Body of pancreas (tissue), 4 donors: Measurements from ENCODE around the gene DUOXA1. TPM values are rescaled to one million over a fixed set of nuclear protein-coding genes. Genes with fewer than 3 reads are reported as not detected.

Source experiments
- ATAC-seq: fragments of 150-250 bp; one replicate; pipeline ENCODE4 v1.9.1; 2016
- DNase-seq, 4 donors: peaks; one replicate each; pipeline ENCODE4 v3.0.0-alpha.2; 2019
- H3K27ac ChIP-seq, 4 donors: fragments of 200-600 bp; sonication (generic); 1 replicate in 3 of 4; 2 replicates in 1 of 4; pipeline versions ENCODE4 v1.5.1 to v1.6.1; 2016 to 2019; ENCODE audit warnings: mild to moderate bottlenecking in 1 of 4, mixed read lengths in 1 of 4, moderate library complexity in 1 of 4
- H3K27me3 ChIP-seq, 2 donors: fragments of 200-600 bp; sonication (generic); one replicate each; pipeline ENCODE4 v1.6.0; 2016; ENCODE audit warnings: mild to moderate bottlenecking in 1 of 2
- H3K36me3 ChIP-seq, 2 donors: fragments of 200-600 bp; sonication (generic); replicated peaks in 1 of 2; 2 replicates each; pipeline ENCODE4 v1.5.1; 2016; ENCODE audit warnings: low read depth in 2 of 2; ENCODE audit not compliant: insufficient read depth in 1 of 2
- H3K4me1 ChIP-seq: fragments of 200-600 bp; sonication (generic); one replicate; pipeline ENCODE4 v1.6.0; 2016
- H3K4me3 ChIP-seq, 2 donors: fragments of 200-600 bp; sonication (generic); 1 replicate in 1 of 2; 2 replicates in 1 of 2; pipeline ENCODE4 v1.5.1; 2016 to 2019
- H3K9me3 ChIP-seq, 3 donors: fragments of 200-600 bp; sonication (generic); 1 replicate in 2 of 3; 2 replicates in 1 of 3; pipeline ENCODE4 v1.5.1; 2016
- CTCF ChIP-seq, 7 experiments: fragments of 450-650 bp in 4 of 7; fragments of 200-600 bp in 3 of 7; sonication (generic) in 3 of 7; IDR thresholded peaks; one replicate each; pipeline ENCODE4 v1.5.1; 2016 to 2019; ENCODE audit warnings: antibody characterized with exemption in 7 of 7
- POLR2A ChIP-seq, 3 donors: fragments of 450-650 bp; IDR thresholded peaks; one replicate each; pipeline ENCODE4 v1.6.1; 2016; ENCODE audit warnings: antibody characterized with exemption in 3 of 3, mild to moderate bottlenecking in 2 of 3
- WGBS, 2 donors: methylation state at CpG; one replicate each; pipeline ENCODE4 v1.1.5; 2017; 5-methylcytosine and 5-hydroxymethylcytosine counted together
- intact Hi-C: fragments of 100-400 bp; cut with DNase I; formaldehyde crosslinking; loops from one replicate; pipeline ENCODE4 v1.15.1; 2023
- total RNA-seq, 2 donors: library from RNA; depleted of rRNA; stranded (reverse); fragments of >200 nt; gene quantifications; one replicate each; pipeline ENCODE4 v1.1.0, GENCODE V29; 2016

DUOXA1 gene
- total RNA-seq, 2 donors from 2014 or later = not detected

- H3K36me3 ChIP-seq = no peaks in the 10 kb centered on the region
- no peaks in the 10 kb centered on the region for H3K4me1 ChIP-seq
- DNase-seq = no peak
- intact Hi-C loops = no loop called here
- TF ChIP-seq POLR2A (IDR thresholded peaks at IDR 0.05) (no peak), CTCF (IDR thresholded peaks at IDR 0.05) (no peak)
- H3K4me3 ChIP-seq = no peak overlapping the region
- no peak for ATAC-seq
- no peaks in the 10 kb centered on the region for H3K9me3 ChIP-seq
- H3K27me3 ChIP-seq = peaks cover 0 to 6% of the 10 kb centered on the region in 2 donors
- 93 to 95% methylated on average over 10 of the region's 10 CpGs for WGBS, 2 donors
- H3K27ac ChIP-seq = no peak overlapping the region
Measured at GRCh38 chr15:45140557-45141250, 11.0 kb upstream of the DUOXA1 start.

- TF ChIP-seq CTCF (IDR thresholded peaks at IDR 0.05) (no peak), POLR2A (IDR thresholded peaks at IDR 0.05) (no peak)
- Histone ChIP-seq H3K9me3 (no peaks in the 10 kb centered on the region), H3K4me1 (peaks cover 8% of the 10 kb centered on the region), H3K4me3 (no peak overlapping the region), H3K36me3 (no peaks in the 10 kb centered on the region), H3K27ac (no peak overlapping the region), H3K27me3 (peaks cover 0 to 6% of the 10 kb centered on the region in 2 donors)
- intact Hi-C loops = no loop called here
- ATAC-seq (no peak), DNase-seq (no peak)
- WGBS, 2 donors = 73 to 81% methylated on average over 6 of the region's 6 CpGs
Measured at GRCh38 chr15:45139770-45140169, 10.1 kb upstream of the DUOXA1 start.

GRCh38 chr15:45138814-45139765 is 9.4 kb upstream of the DUOXA1 start:
- intact Hi-C loops = no loop called here
- Histone ChIP-seq H3K9me3 (no peaks in the 10 kb centered on the region), H3K27me3 (peaks cover 0 to 6% of the 10 kb centered on the region in 2 donors), H3K27ac (no peak overlapping the region), H3K36me3 (no peaks in the 10 kb centered on the region), H3K4me3 (no peak overlapping the region), H3K4me1 (peaks cover 10% of the 10 kb centered on the region)
- DNase-seq (no peak), ATAC-seq (no peak)
- WGBS, 2 donors = 70 to 83% methylated on average over 8 to 12 of the region's 12 CpGs
- no peak for TF ChIP-seq CTCF (IDR thresholded peaks at IDR 0.05)
- no peak for TF ChIP-seq POLR2A (IDR thresholded peaks at IDR 0.05)

GRCh38 chr15:45137703-45138102 is 8.0 kb upstream of the DUOXA1 start:
- Histone ChIP-seq H3K4me3 (no peak overlapping the region), H3K9me3 (no peaks in the 10 kb centered on the region), H3K4me1 (peaks cover 10% of the 10 kb centered on the region), H3K36me3 (no peaks in the 10 kb centered on the region), H3K27me3 (peaks cover 0 to 6% of the 10 kb centered on the region in 2 donors), H3K27ac (no peak overlapping the region)
- no peak for TF ChIP-seq POLR2A (IDR thresholded peaks at IDR 0.05)
- no peak for TF ChIP-seq CTCF (IDR thresholded peaks at IDR 0.05)
- no peak for ATAC-seq
- WGBS, 2 donors = 54 to 59% methylated on average over 7 to 8 of the region's 8 CpGs
- intact Hi-C loops = no loop called here
- DNase-seq = no peak
